HepG2 (cell line): ENCODE results near the gene CLIC1. TPM values are rescaled to one million over a fixed set of nuclear protein-coding genes. Genes with fewer than 3 reads are reported as not detected.

Source experiments
- ADNP ChIP-seq: sonication (generic); formaldehyde crosslinking; IDR thresholded peaks from 2 replicates; pipeline ENCODE4 v1.4.0; 2020; ENCODE audit warnings: missing genetic modification reagents
- ARNT ChIP-seq: fragments of 450-650 bp; IDR thresholded peaks from 2 replicates; pipeline ENCODE4 v1.6.1; 2017
- CCDC6 ChIP-seq: sonication (generic); formaldehyde crosslinking; IDR thresholded peaks from 2 replicates; pipeline ENCODE4 v1.8.1; 2022; ENCODE audit warnings: mild to moderate bottlenecking, missing genetic modification reagents, moderate library complexity
- DR1 ChIP-seq: sonication (generic); formaldehyde crosslinking; IDR thresholded peaks from 2 replicates; pipeline ENCODE4 v1.8.0; 2021; ENCODE audit warnings: mild to moderate bottlenecking, missing genetic modification reagents, inconsistent platforms
- FOSL2 ChIP-seq: sonication (generic); formaldehyde crosslinking; IDR thresholded peaks from 2 replicates; pipeline ENCODE4 v1.4.0; 2020; ENCODE audit warnings: missing genetic modification reagents
- KDM1A ChIP-seq: IDR thresholded peaks from 2 replicates; pipeline ENCODE4 v1.6.1; 2016; ENCODE audit warnings: missing compliant biosample characterization
- MAX ChIP-seq: IDR thresholded peaks from 2 replicates; pipeline ENCODE4 v1.6.1; 2012; ENCODE audit warnings: inconsistent platforms
- NR3C1 ChIP-seq: sonication (generic); formaldehyde crosslinking; IDR thresholded peaks from 2 replicates; pipeline ENCODE4 v1.4.0; 2020; ENCODE audit warnings: missing genetic modification reagents
- PRPF4 ChIP-seq: fragments of 200-400 bp; formaldehyde crosslinking; IDR thresholded peaks from 2 replicates; pipeline ENCODE4 v1.6.1; 2016; ENCODE audit warnings: low read length, low read depth; ENCODE audit not compliant: poor library complexity, severe bottlenecking
- SP5 ChIP-seq: IDR thresholded peaks from 2 replicates; pipeline ENCODE4 v1.6.1; 2016; ENCODE audit warnings: low read depth, borderline replicate concordance
- SRSF4 ChIP-seq: fragments of 200-400 bp; formaldehyde crosslinking; IDR thresholded peaks from one replicate; pipeline ENCODE4 v1.6.1; 2018; ENCODE audit warnings: mild to moderate bottlenecking, low read depth, low read length, moderate library complexity; ENCODE audit not compliant: poor library complexity, severe bottlenecking
- SYNCRIP ChIP-seq: fragments of 200-400 bp; formaldehyde crosslinking; IDR thresholded peaks from 2 replicates; pipeline ENCODE4 v1.6.1; 2018; ENCODE audit warnings: mild to moderate bottlenecking, low read depth, low read length; ENCODE audit not compliant: insufficient read depth
- THRA ChIP-seq: sonication (generic); formaldehyde crosslinking; IDR thresholded peaks from 2 replicates; pipeline ENCODE4 v1.4.0; 2020; ENCODE audit warnings: missing genetic modification reagents, borderline replicate concordance
- U2AF1 ChIP-seq: fragments of 200-400 bp; formaldehyde crosslinking; optimal IDR thresholded peaks from 2 replicates; pipeline ENCODE3; 2017; ENCODE audit warnings: mild to moderate bottlenecking, low read depth, low read length
- ZNF12 ChIP-seq: sonication (generic); formaldehyde crosslinking; IDR thresholded peaks from 2 replicates; pipeline ENCODE4 v1.5.0; 2020; ENCODE audit warnings: missing genetic modification reagents
- ZNF224 ChIP-seq: sonication (generic); formaldehyde crosslinking; IDR thresholded peaks from 2 replicates; pipeline ENCODE4 v1.5.0; 2020; ENCODE audit warnings: mild to moderate bottlenecking, missing genetic modification reagents
- ZNF441 ChIP-seq: sonication (generic); formaldehyde crosslinking; IDR thresholded peaks from 2 replicates; pipeline ENCODE4 v1.7.0; 2021; ENCODE audit warnings: missing genetic modification reagents, borderline replicate concordance
- ZNF496 ChIP-seq: sonication (generic); formaldehyde crosslinking; IDR thresholded peaks from 2 replicates; pipeline ENCODE4 v1.8.1; 2023; ENCODE audit warnings: mild to moderate bottlenecking, moderate library complexity, missing genetic modification reagents; ENCODE audit not compliant: insufficient replicate concordance
- ZNF704 ChIP-seq: sonication (generic); formaldehyde crosslinking; IDR thresholded peaks from 2 replicates; pipeline ENCODE4 v1.8.1; 2023; ENCODE audit warnings: mild to moderate bottlenecking, inconsistent platforms, moderate library complexity, missing genetic modification reagents, borderline replicate concordance
- ZNF781 ChIP-seq: sonication (generic); formaldehyde crosslinking; IDR thresholded peaks from 2 replicates; pipeline ENCODE4 v1.5.1; 2020; ENCODE audit warnings: borderline replicate concordance, mild to moderate bottlenecking, missing genetic modification reagents; ENCODE audit errors: not compliant biosample characterization
- ZNF83 ChIP-seq: sonication (generic); formaldehyde crosslinking; IDR thresholded peaks from 2 replicates; pipeline ENCODE4 v1.4.0; 2020; ENCODE audit warnings: missing genetic modification reagents, mild to moderate bottlenecking, borderline replicate concordance
- polyA plus RNA-seq, 8 experiments: library from polyadenylated mRNA; depleted of rRNA in 3 of 8; stranded (reverse) in 7 of 8; unstranded in 1 of 8; fragments of >200 nt; fragmentation: Illumina TruSeq in 4 of 8; extraction: Trizol in 4 of 8; gene quantifications; 2 replicates each; pipeline versions ENCODE4 v1.2.1 to v1.2.3, GENCODE V29; 2011 to 2016; ENCODE audit warnings: low read depth in 4 of 8, missing spikeins in 1 of 8, mixed read lengths in 1 of 8; ENCODE audit not compliant: insufficient read depth in 1 of 8
- total RNA-seq, 5 experiments: library from RNA; depleted of rRNA; stranded (reverse); fragments of >200 nt; fragmentation: Illumina TruSeq; extraction: Trizol; gene quantifications; 2 replicates each; pipeline ENCODE4 v1.2.3, GENCODE V29; 2016; ENCODE audit warnings: low read depth in 1 of 5
- TF ChIP-seq, protein P1 (sequence below): IDR thresholded peaks from 2 replicates; pipeline ENCODE4 v1.6.1; 2016; ENCODE audit warnings: missing biosample characterization, missing genetic modification reagents, low read depth

CLIC1 gene
- total and polyA plus RNA-seq, 2 of the 13 experiments (the other 11 are each of a cell fraction or from before 2014, with no cell fraction given) = 602 to 891 TPM

DNA sequence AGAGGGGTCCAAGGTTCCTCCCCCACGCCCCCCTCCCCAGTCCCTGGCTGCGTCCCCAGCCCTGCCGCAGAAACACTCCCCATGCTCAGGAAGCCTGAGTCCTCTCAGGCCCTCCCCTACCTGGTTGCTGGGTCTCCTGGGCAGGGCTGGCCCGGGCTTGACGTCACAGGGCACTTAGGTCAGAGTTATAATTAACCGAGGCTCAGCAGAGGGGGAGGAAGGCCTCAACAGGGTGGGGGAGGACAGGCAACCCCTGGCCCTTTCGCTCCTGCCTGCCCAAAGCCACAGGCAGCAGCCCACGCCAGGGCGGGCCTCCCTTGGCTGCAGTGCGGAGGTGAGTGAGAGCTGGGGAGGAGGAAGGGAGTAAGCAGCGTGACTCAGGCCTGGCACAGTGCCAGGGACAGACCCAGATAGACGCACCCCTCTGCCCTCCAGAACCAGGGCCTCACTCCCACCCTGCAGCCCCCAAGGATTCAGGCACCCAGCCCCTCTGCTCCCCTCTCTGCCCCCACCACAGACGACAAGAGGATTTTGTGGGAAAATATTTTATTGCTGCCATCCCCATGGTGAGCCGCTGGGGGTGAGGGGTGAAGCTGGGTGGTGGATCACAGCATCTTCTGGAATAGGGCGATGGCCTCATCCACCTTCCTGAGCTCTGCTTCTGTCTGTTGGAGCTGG, 40.8 kb upstream of the CLIC1 start, which contains the start of gene VWA7 (continued):
- TF ChIP-seq ADNP (CRISPR knock-in tag) = no peak
- TF ChIP-seq DR1 = peak; percentile 58
- 0 out of 2 replicates have a peak, but pooled peaks have one; percentile 54 for TF ChIP-seq CCDC6 (CRISPR knock-in tag)
- no peak for TF ChIP-seq ZNF781
- TF ChIP-seq SRSF4 = no peak
- 0 out of 2 replicates have a peak, but pooled peaks have one; percentile 25 for TF ChIP-seq KDM1A (CRISPR knock-in tag)
- TF ChIP-seq THRA (CRISPR knock-in tag) = no peak
- TF ChIP-seq NR3C1 = no peak
- no peak for TF ChIP-seq PRPF4
- no peak for TF ChIP-seq ZNF704 (CRISPR knock-in tag)
- TF ChIP-seq U2AF1 = no peak
- peak; percentile 91 for TF ChIP-seq FOSL2
- TF ChIP-seq ZNF224 = no peak
- TF ChIP-seq ZNF12 = no peak
- TF ChIP-seq, protein P1, sequence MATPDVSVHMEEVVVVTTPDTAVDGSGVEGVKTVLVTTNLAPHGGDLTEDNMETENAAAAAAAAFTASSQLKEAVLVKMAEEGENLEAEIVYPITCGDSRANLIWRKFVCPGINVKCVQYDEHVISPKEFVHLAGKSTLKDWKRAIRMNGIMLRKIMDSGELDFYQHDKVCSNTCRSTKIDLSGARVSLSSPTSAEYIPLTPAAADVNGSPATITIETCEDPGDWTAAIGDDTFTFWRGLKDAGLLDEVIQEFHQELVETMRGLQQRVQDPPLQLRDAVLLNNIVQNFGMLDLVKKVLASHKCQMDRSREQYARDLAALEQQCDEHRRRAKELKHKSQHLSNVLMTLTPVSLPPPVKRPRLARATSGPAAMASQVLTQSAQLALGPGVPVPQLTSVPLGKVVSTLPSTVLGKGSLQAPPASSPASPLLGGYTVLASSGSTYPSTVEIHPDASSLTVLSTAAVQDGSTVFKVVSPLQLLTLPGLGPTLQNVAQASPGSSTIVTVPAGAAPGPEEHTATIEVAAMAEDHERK = no peak
- TF ChIP-seq ZNF83 (CRISPR knock-in tag) = 0 out of 2 replicates have a peak, but pooled peaks have one; percentile 71
- TF ChIP-seq ZNF496 (CRISPR knock-in tag) = no peak
- TF ChIP-seq SP5 (CRISPR knock-in tag) = peak; percentile 75; the same call in 1 of the 2 replicates
- TF ChIP-seq MAX = peak; percentile 64; the same call in 1 of the 2 replicates
- TF ChIP-seq SYNCRIP = no peak
- no peak for TF ChIP-seq ARNT
- 0 out of 2 replicates have a peak, but pooled peaks have one; percentile 47 for TF ChIP-seq ZNF441
